Gastroesophageal sphincter (tissue), 3 donors: Measurements from ENCODE around the gene RBP5.

Experiments used
- CTCF ChIP-seq, 4 experiments: fragments of 200-600 bp in 2 of 4; fragments of 450-650 bp in 2 of 4; sonication (generic) in 1 of 4; IDR thresholded peaks; one replicate each; pipeline ENCODE4 v1.5.1; 2017 to 2019; ENCODE audit warnings: antibody characterized with exemption in 4 of 4, mild to moderate bottlenecking in 2 of 4, moderate library complexity in 2 of 4
- EP300 ChIP-seq: sonication (generic); formaldehyde crosslinking; IDR thresholded peaks from one replicate; pipeline ENCODE4 v1.6.1; 2017; ENCODE audit warnings: antibody characterized with exemption, mild to moderate bottlenecking
- POLR2AphosphoS5 ChIP-seq: sonication (generic); formaldehyde crosslinking; IDR thresholded peaks from one replicate; pipeline ENCODE4 v1.6.1; 2017; ENCODE audit warnings: antibody characterized with exemption

- TF ChIP-seq CTCF (IDR thresholded peaks at IDR 0.05) = no peak
- TF ChIP-seq POLR2AphosphoS5 = no peak
- no peak for TF ChIP-seq EP300
These were observed 41.3 kb upstream of the RBP5 start for GRCh38 chr12:7169951-7170350.
